Sigmoid colon (tissue), 7 donors: ENCODE measurements around the gene C1QL1. TPM values are rescaled to one million over a fixed set of nuclear protein-coding genes. Genes with fewer than 3 reads are reported as not detected.
A peak's percentile ranks its signal among the peaks of the same experiment; 100 is the strongest.

Experiments used
- DNase-seq: peaks from one replicate; pipeline ENCODE4 v3.0.0-alpha.2; 2019
- H3K27ac ChIP-seq, 4 donors: fragments of 200-600 bp; sonication (generic); one replicate each; pipeline ENCODE4 v1.5.1; 2016 to 2019; ENCODE audit warnings: mild to moderate bottlenecking in 1 of 4
- H3K27me3 ChIP-seq, 3 donors: fragments of 200-600 bp; sonication (generic); one replicate each; pipeline ENCODE4 v1.5.1; 2019; ENCODE audit warnings: mild to moderate bottlenecking in 1 of 3
- H3K36me3 ChIP-seq, 4 donors: fragments of 200-600 bp; sonication (generic); one replicate each; pipeline ENCODE4 v1.5.1; 2016 to 2019
- H3K4me1 ChIP-seq, 4 donors: fragments of 200-600 bp; sonication (generic); one replicate each; pipeline ENCODE4 v1.5.1; 2017 to 2019
- H3K4me3 ChIP-seq, 4 donors: fragments of 200-600 bp; sonication (generic); one replicate each; pipeline ENCODE4 v1.5.1; 2017 to 2019; ENCODE audit warnings: mild to moderate bottlenecking in 2 of 4, moderate library complexity in 1 of 4
- H3K9me3 ChIP-seq, 4 donors: fragments of 200-600 bp in 3 of 4; sonication (generic) in 3 of 4; one replicate each; pipeline versions ENCODE4 v1.5.1 to v1.6.1; 2013 to 2019
- EP300 ChIP-seq, 4 donors: sonication (generic); formaldehyde crosslinking; IDR thresholded peaks; one replicate each; pipeline ENCODE4 v1.6.1; 2017; ENCODE audit warnings: antibody characterized with exemption in 4 of 4
- POLR2A ChIP-seq, 2 donors: fragments of 450-650 bp; IDR thresholded peaks; one replicate each; pipeline ENCODE4 v1.6.1; 2016; ENCODE audit warnings: antibody characterized with exemption in 2 of 2, mild to moderate bottlenecking in 2 of 2, moderate library complexity in 2 of 2
- POLR2AphosphoS5 ChIP-seq, 4 donors: sonication (generic); formaldehyde crosslinking; IDR thresholded peaks; one replicate each; pipeline ENCODE4 v1.6.1; 2017; ENCODE audit warnings: antibody characterized with exemption in 4 of 4
- WGBS, 2 donors: extraction: QIAGEN DNeasy Blood & Tissue Kit; methylation state at CpG; one replicate each; pipeline ENCODE4 v1.1.7; 2013; 5-methylcytosine and 5-hydroxymethylcytosine counted together
- intact Hi-C: fragments of 100-400 bp; cut with DNase I; formaldehyde crosslinking; loops from one replicate; pipeline ENCODE4 v1.15.1; 2023
- polyA plus RNA-seq, 3 donors: library from polyadenylated mRNA; stranded (reverse); fragments of 200-250 nt; gene quantifications; one replicate each; pipeline ENCODE4 v1.2.3, GENCODE V29; 2013
- total RNA-seq, 4 donors: library from RNA; depleted of rRNA; stranded (reverse); fragments of >200 nt; gene quantifications; one replicate each; pipeline ENCODE4 v1.1.0, GENCODE V29; 2016
- TF ChIP-seq, protein P1 (sequence below), 4 experiments: fragments of 450-650 bp in 3 of 4; fragments of 200-600 bp in 1 of 4; IDR thresholded peaks; one replicate each; pipeline ENCODE4 v1.5.1; 2016 to 2019; ENCODE audit warnings: antibody characterized with exemption in 4 of 4, mild to moderate bottlenecking in 3 of 4, moderate library complexity in 2 of 4
- donor health status: healthy with polysubstance abuse.
- donor health status: Bipolar disorder and iron deficiency.
- donor health status: healthy.

C1QL1 gene
- total and polyA plus RNA-seq, 7 donors: 0.41 to 4.3 (median 1.5) TPM; not detected in 1

GRCh38 chr17:44918006-44918405 is 50.1 kb downstream of the C1QL1 start:
- Histone ChIP-seq H3K4me3 (no peak overlapping the region), H3K27me3 (no peaks in the 10 kb centered on the region), H3K4me1 (peaks cover 0 to 23% (median 20%) of the 10 kb centered on the region in 4 donors), H3K36me3 (no peaks in the 10 kb centered on the region), H3K9me3 (no peaks in the 10 kb centered on the region), H3K27ac (no peak overlapping the region)
- DNase-seq: no peak
- TF ChIP-seq EP300 (IDR thresholded peaks at IDR 0.05) (no peak), POLR2AphosphoS5 (IDR thresholded peaks at IDR 0.05) (no peak), POLR2A (IDR thresholded peaks at IDR 0.05) (no peak)
- TF ChIP-seq, protein P1, sequence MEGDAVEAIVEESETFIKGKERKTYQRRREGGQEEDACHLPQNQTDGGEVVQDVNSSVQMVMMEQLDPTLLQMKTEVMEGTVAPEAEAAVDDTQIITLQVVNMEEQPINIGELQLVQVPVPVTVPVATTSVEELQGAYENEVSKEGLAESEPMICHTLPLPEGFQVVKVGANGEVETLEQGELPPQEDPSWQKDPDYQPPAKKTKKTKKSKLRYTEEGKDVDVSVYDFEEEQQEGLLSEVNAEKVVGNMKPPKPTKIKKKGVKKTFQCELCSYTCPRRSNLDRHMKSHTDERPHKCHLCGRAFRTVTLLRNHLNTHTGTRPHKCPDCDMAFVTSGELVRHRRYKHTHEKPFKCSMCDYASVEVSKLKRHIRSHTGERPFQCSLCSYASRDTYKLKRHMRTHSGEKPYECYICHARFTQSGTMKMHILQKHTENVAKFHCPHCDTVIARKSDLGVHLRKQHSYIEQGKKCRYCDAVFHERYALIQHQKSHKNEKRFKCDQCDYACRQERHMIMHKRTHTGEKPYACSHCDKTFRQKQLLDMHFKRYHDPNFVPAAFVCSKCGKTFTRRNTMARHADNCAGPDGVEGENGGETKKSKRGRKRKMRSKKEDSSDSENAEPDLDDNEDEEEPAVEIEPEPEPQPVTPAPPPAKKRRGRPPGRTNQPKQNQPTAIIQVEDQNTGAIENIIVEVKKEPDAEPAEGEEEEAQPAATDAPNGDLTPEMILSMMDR (IDR thresholded peaks at IDR 0.05): no peak
- WGBS, 2 donors: 93 to 97% methylated on average over 2 of the region's 2 CpGs
- intact Hi-C loops: loop anchor here (10.0 kb wide), 1 partner anchor 277 kb away; no protein-coding TSS in a partner anchor

GRCh38 chr17:44917456-44917855 is 50.6 kb downstream of the C1QL1 start:
- TF ChIP-seq EP300 (IDR thresholded peaks at IDR 0.05): no peak
- no peak for TF ChIP-seq POLR2A (IDR thresholded peaks at IDR 0.05)
- no peak for TF ChIP-seq POLR2AphosphoS5 (IDR thresholded peaks at IDR 0.05)
- TF ChIP-seq, protein P1 (IDR thresholded peaks at IDR 0.05): no peak
- no peak overlapping the region for H3K4me3 ChIP-seq
- H3K36me3 ChIP-seq: no peaks in the 10 kb centered on the region
- no peaks in the 10 kb centered on the region for H3K9me3 ChIP-seq
- 76 to 87% methylated on average over 6 of the region's 6 CpGs for WGBS, 2 donors
- peak overlapping the region in 3 of 4 donors; percentile 44 to 80 (median 73) for H3K27ac ChIP-seq
- no peaks in the 10 kb centered on the region for H3K27me3 ChIP-seq
- intact Hi-C loops: loop anchor here (10.0 kb wide), 1 partner anchor 277 kb away; no protein-coding TSS in a partner anchor
- peak; percentile 59 for DNase-seq
- H3K4me1 ChIP-seq: peaks cover 0 to 23% (median 20%) of the 10 kb centered on the region in 4 donors

DNA sequence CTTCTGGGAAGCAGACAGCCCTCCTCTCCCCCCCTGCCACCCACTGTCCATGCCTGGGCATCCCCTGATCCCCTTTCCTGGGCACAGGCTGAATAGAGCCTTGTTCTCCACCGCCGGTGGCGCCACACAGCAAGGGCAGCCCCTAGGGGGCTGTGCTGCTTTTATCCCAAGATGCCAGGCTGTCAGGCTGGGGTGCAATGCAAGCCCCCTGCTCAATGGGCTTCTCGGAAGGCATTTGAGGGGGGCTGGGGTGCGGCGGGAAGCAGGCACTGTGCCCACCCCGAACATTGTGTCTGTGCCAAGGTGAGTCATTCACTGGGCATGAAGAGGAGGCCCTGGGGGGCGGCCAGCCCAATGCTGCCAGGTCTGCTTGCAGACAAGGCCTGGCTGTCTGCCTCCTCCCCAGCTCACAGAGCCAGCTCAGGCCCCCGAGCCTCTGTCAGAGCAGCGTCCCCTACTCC is 51.3 kb downstream of the C1QL1 start:
- peak; percentile 89 for DNase-seq
- H3K4me1 ChIP-seq: peaks cover 0 to 24% (median 20%) of the 10 kb centered on the region in 4 donors
- H3K27ac ChIP-seq: peak overlapping the region; percentile 36 to 80 (median 58)
- 81 to 88% methylated on average over 10 of the region's 10 CpGs for WGBS, 2 donors
- no peak overlapping the region for H3K4me3 ChIP-seq
- peaks cover 0 to under 1% (median 0%) of the 10 kb centered on the region in 3 donors for H3K27me3 ChIP-seq
- H3K36me3 ChIP-seq: no peaks in the 10 kb centered on the region
- TF ChIP-seq, protein P1 (IDR thresholded peaks at IDR 0.05): no peak
- TF ChIP-seq POLR2AphosphoS5 (IDR thresholded peaks at IDR 0.05) (peak in 2 of 4 donors; percentile 33 to 55), EP300 (IDR thresholded peaks at IDR 0.05) (no peak), POLR2A (IDR thresholded peaks at IDR 0.05) (no peak)
- intact Hi-C loops: loop anchor here (10.0 kb wide), 1 partner anchor 278 kb away; no protein-coding TSS in a partner anchor
- no peaks in the 10 kb centered on the region for H3K9me3 ChIP-seq

- Histone ChIP-seq H3K4me3 (no peak overlapping the region), H3K4me1 (peaks cover 0 to 31% (median 27%) of the 10 kb centered on the region in 4 donors), H3K9me3 (no peaks in the 10 kb centered on the region), H3K36me3 (no peaks in the 10 kb centered on the region), H3K27ac (peak overlapping the region; percentile 36 to 80 (median 58)), H3K27me3 (peaks cover 0 to 3% (median 0%) of the 10 kb centered on the region in 3 donors)
- intact Hi-C loops: loop anchor here (10.0 kb wide), 1 partner anchor 279 kb away; no protein-coding TSS in a partner anchor
- 86 to 90% methylated on average over 11 of the region's 11 CpGs for WGBS, 2 donors
- TF ChIP-seq POLR2AphosphoS5 (IDR thresholded peaks at IDR 0.05) (no peak), EP300 (IDR thresholded peaks at IDR 0.05) (no peak), POLR2A (IDR thresholded peaks at IDR 0.05) (no peak)
- TF ChIP-seq, protein P1 (IDR thresholded peaks at IDR 0.05): no peak
- no peak for DNase-seq
These were observed 52.0 kb downstream of the C1QL1 start for GRCh38 chr17:44915862-44916780.
